HEK293T (cell line): ENCODE results near the gene FBXL20.
"Not testable (repeated sequence)": the region's sequence is repeated elsewhere in the genome, so short reads cannot be mapped to it uniquely, and the experiment has no call there.

ENCODE experiments used
- CTCF ChIA-PET: fragments of 350-600 bp; formaldehyde crosslinking; extraction: SDS; loops from one replicate; lab custom pipeline; 2021; ENCODE audit warnings: antibody characterized with exemption, inconsistent platforms; lab: Yijun Ruan, JAX
- POLR2A ChIA-PET: fragments of 350-600 bp; formaldehyde crosslinking; extraction: SDS; loops from one replicate; lab custom pipeline; 2020; ENCODE audit warnings: antibody characterized with exemption, inconsistent platforms; lab: Yijun Ruan, JAX
- DNase-seq: peaks from one replicate; pipeline ENCODE4 v3.0.0; 2012; ENCODE audit warnings: mixed read lengths; ENCODE audit errors: extremely low spot score
- ARNT ChIP-seq: fragments of 450-650 bp; IDR thresholded peaks from 2 replicates; pipeline ENCODE4 v1.6.1; 2017; ENCODE audit warnings: mild to moderate bottlenecking
- BHLHE40 ChIP-seq: fragments of 450-650 bp; IDR thresholded peaks from 2 replicates; pipeline ENCODE4 v1.6.1; 2016; ENCODE audit warnings: mild to moderate bottlenecking, moderate library complexity, borderline replicate concordance
- CTBP1 ChIP-seq: fragments of 450-650 bp; IDR thresholded peaks from 2 replicates; pipeline ENCODE4 v1.6.1; 2016; ENCODE audit warnings: borderline replicate concordance
- ELF4 ChIP-seq: fragments of 450-650 bp; IDR thresholded peaks from 2 replicates; pipeline ENCODE4 v1.6.1; 2017; ENCODE audit warnings: antibody characterized with exemption
- FOXA1 ChIP-seq: fragments of 450-650 bp; IDR thresholded peaks from 2 replicates; pipeline ENCODE4 v1.6.1; 2016; ENCODE audit warnings: mild to moderate bottlenecking
- FOXK2 ChIP-seq: fragments of 450-650 bp; IDR thresholded peaks from 2 replicates; pipeline ENCODE4 v1.6.1; 2016; ENCODE audit warnings: mild to moderate bottlenecking
- FOXM1 ChIP-seq: fragments of 450-650 bp; IDR thresholded peaks from 2 replicates; pipeline ENCODE4 v1.6.1; 2017; ENCODE audit warnings: mild to moderate bottlenecking, borderline replicate concordance
- HDGF ChIP-seq: fragments of 450-650 bp; IDR thresholded peaks from 2 replicates; pipeline ENCODE4 v1.6.1; 2017; ENCODE audit warnings: antibody characterized with exemption, borderline replicate concordance
- L3MBTL2 ChIP-seq: fragments of 450-650 bp; conservative IDR thresholded peaks from 2 replicates; pipeline ENCODE4 v1.6.1; 2016; ENCODE audit warnings: mild to moderate bottlenecking
- LEF1 ChIP-seq: fragments of 450-650 bp; IDR thresholded peaks from 2 replicates; pipeline ENCODE4 v1.6.1; 2017; ENCODE audit warnings: mild to moderate bottlenecking, borderline replicate concordance
- NFRKB ChIP-seq: fragments of 450-650 bp; IDR thresholded peaks from 2 replicates; pipeline ENCODE4 v1.6.1; 2016; ENCODE audit warnings: mild to moderate bottlenecking, moderate library complexity
- SP1 ChIP-seq: fragments of 450-650 bp; IDR thresholded peaks from 2 replicates; pipeline ENCODE4 v1.6.1; 2017
- SUZ12 ChIP-seq: fragments of 450-650 bp; IDR thresholded peaks from 2 replicates; pipeline ENCODE4 v1.6.1; 2016; ENCODE audit warnings: mild to moderate bottlenecking
- TARDBP ChIP-seq: fragments of 450-650 bp; IDR thresholded peaks from 2 replicates; pipeline ENCODE4 v1.6.1; 2016
- ZNF384 ChIP-seq: fragments of 450-650 bp; IDR thresholded peaks from 2 replicates; pipeline ENCODE4 v1.6.1; 2016
- TF ChIP-seq, protein P1 (sequence below): fragments of 450-650 bp; IDR thresholded peaks from 2 replicates; pipeline ENCODE4 v1.6.1; 2016

Gene FBXL20

DNA sequence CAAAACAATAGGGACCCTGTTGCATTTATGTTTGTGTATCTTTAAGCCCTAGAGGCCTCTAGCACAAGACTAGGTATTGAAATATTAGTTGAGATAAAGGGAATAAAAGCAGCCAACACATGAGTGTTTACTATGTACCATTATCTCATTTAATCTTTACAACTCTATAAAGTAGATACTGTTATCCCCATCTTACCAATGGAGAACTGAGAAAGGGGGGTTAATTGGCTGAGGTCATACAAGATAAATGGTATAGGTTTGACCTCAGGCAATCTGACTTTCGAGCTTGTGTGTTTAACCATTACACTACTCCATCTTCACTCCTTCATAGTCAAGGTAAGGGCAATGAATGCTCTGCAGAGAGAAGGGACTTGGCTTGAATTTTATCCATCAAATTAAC is 149.4 kb downstream of the FBXL20 start:
- POLR2A ChIA-PET = interaction anchor here (0.5 to 1.7 kb wide), 2 partner anchors 9 to 52 kb away, joined by 3 to 8 read pairs; partner anchors contain the start of gene RPL19
- CTCF ChIA-PET = interaction anchor here (0.6 to 1.0 kb wide), 2 partner anchors 10 to 100 kb away, joined by 3 read pairs; no protein-coding TSS in a partner anchor
- no peak for TF ChIP-seq CTBP1
- TF ChIP-seq FOXM1 = no peak
- no peak for TF ChIP-seq SP1
- no peak for TF ChIP-seq BHLHE40
- no peak for TF ChIP-seq TARDBP
- no peak for TF ChIP-seq ARNT
- no peak for TF ChIP-seq ZNF384
- DNase-seq = no peak

DNA sequence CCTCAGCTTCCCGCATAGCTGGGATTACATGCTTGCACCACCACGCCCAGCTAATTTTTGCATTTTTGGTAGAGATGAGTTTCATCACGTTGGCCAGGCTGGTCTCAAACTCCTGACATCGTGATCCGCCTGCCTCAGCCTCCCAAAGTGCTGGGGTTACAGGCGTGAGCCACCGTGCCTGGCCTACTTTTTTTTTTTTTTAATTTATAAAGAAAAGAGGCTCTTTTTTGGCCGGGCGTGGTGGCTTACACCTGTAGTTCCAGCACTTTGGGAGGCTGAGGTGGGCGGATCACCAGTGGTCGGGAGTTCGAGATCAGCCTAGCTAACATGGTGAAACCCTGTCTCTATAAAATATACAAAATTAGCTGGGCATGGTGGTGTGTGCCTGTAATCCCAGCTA is 151.3 kb downstream of the FBXL20 start:
- POLR2A ChIA-PET = interaction anchor here (0.7 kb wide), 1 partner anchor 56 kb away, joined by 3 read pairs; no protein-coding TSS in a partner anchor
- not testable (repeated sequence) for DNase-seq
- CTCF ChIA-PET = interaction anchor here (0.6 to 2.3 kb wide), 2 partner anchors 15 to 131 kb away, joined by 4 to 10 read pairs; no protein-coding TSS in a partner anchor

DNA sequence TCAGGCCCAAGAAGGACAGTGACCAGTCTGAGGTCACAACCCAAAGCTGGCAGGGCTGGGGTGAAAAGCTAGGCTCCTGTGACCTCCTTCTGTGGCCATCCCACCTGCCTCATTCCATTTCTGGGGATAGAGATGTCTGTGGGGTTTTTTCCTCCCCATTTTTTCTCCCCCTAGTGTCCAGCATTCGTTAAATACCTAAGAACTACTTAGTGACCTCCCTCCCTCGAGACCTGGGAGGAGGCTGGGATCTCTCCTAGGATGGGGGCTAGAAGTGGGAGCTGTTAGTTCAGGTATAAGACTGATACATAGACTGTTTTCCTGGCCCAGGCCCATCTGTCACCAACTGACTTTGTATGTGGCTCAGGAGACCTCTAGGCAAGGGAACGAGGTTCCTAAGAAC is 155.2 kb downstream of the FBXL20 start:
- no peak for DNase-seq
- POLR2A ChIA-PET = interaction anchor here (0.7 to 3.3 kb wide), 2 partner anchors 47 to 235 kb away, joined by 3 to 31 read pairs; partner anchors contain the start of gene RPL19
- CTCF ChIA-PET = interaction anchor here (0.8 to 4.0 kb wide), 3 partner anchors 10 to 39 kb away, joined by 4 to 48 read pairs (median 24); no protein-coding TSS in a partner anchor
- TF ChIP-seq L3MBTL2 (no peak), SP1 (no peak), FOXA1 (no peak), ELF4 (no peak)

DNA sequence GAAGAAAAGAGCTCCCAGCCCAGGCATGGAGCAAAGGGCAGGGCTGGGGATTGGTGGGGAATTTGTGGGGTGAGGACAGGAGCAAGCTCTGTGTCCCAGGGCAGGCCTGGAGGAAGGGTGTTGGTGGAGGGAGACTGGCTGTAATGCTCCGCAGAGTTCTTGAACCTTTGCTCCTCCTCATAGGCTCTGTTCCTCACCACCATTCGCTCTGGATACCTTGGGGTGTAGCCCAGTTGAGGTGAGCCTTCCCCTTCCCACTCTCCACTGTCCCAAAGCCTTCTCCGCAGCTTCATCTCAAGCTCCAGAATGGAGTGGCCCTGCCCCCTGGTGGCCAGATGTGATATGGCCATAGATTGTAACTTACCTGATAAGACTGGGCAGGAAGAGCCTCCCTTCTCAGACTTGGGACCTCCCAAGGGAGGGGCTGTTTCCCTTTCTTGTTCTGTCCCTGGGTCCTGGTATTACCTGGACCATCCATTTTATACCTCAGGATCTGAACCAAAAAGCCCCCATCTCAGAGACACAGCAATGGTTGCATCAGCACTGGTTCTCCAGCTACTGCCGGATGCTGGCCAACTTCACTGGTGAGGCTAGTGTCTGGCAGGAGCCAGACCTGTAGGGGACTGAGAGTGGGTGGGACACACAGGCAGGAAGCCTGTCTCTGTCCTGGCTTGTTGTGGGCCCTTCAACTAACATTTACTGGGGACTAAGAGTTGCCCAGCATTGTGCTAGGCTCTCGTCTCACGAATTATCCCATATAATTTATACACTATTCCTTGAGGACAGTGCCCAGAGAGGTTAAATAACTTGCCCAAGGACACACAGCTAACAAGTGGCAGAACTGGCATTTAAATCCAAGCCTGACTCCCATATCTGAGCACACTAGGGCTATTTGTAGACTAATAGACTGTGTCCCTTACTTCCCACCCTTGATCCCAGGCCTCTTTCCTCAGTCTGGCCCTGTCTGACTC is 156.5 kb downstream of the FBXL20 start:
- TF ChIP-seq ELF4 (no peak), FOXK2 (no peak), L3MBTL2 (no peak), BHLHE40 (no peak), ZNF384 (no peak), HDGF (no peak), NFRKB (no peak), LEF1 (no peak), SP1 (no peak), FOXM1 (no peak), CTBP1 (no peak), ARNT (no peak), SUZ12 (no peak), FOXA1 (no peak)
- TF ChIP-seq, protein P1, sequence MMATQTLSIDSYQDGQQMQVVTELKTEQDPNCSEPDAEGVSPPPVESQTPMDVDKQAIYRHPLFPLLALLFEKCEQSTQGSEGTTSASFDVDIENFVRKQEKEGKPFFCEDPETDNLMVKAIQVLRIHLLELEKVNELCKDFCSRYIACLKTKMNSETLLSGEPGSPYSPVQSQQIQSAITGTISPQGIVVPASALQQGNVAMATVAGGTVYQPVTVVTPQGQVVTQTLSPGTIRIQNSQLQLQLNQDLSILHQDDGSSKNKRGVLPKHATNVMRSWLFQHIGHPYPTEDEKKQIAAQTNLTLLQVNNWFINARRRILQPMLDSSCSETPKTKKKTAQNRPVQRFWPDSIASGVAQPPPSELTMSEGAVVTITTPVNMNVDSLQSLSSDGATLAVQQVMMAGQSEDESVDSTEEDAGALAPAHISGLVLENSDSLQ = no peak
- ChIA-PET CTCF (interaction anchor here (0.5 to 4.0 kb wide), 24 partner anchors 9 to 282 kb away, joined by 3 to 48 read pairs (median 5); partner anchors contain the start of genes RPL19 and STAC2), POLR2A (interaction anchor here (0.6 to 3.3 kb wide), 6 partner anchors 9 to 216 kb away, joined by 3 to 31 read pairs (median 4); partner anchors contain the start of genes CDK12 and RPL19)
- DNase-seq = peak; percentile 67

DNA sequence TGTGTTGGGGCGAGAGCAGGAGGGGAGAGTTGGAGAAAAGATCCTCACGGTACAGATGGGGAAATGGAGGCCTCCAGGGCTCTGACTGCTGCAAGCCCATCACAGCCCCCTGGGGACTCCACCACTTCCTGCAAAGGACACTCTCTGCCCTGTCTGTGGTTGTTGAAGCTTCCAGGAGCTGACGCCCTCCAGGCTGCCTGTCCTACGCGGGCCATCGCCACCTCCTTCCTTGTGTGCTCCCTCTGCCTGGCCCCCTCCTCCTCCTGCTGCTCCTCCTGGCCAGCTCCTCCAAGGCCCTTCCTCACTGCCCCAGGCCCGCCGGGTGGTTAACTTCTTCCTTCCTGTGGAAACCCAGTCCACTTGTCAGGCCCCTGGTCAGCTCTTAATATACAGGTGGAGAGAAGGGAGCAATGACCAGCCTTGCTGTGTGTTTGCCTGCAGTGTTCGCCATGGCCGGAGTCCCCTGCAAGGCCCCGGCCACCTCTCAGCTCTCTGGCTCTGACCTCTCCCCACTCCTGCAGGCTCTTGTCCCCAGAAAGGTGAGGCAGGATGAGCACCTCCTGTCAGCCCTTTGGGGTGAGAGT is 157.3 kb downstream of the FBXL20 start:
- ChIA-PET CTCF (interaction anchor here (0.5 to 4.0 kb wide), 27 partner anchors 8 to 316 kb away, joined by 3 to 48 read pairs (median 4); partner anchors contain the start of genes RPL19 and STAC2), POLR2A (interaction anchor here (0.6 to 3.3 kb wide), 7 partner anchors 8 to 217 kb away, joined by 3 to 31 read pairs (median 4); partner anchors contain the start of genes CDK12 and RPL19)

DNA sequence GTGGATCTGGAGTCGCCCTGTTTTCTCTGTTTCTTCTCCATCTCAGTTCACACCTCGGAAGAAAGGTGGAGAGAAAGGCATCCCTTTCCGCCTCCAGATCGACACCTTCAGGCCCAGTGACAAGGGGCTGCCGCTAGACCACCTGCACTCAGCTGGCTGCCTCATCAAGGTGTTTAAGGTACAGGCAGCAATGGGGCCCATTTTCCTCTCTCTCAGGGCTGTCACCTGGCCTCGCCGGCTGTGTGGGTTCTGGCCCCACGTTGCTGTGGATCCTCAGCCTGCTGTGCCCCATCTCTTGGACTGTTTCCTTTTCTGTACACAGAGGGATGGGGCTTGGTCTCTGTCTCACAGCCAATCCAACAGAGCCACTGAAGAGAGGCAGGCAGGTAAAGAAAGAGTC is 158.3 kb downstream of the FBXL20 start:
- no peak for TF ChIP-seq BHLHE40
- TF ChIP-seq SUZ12 = no peak
- CTCF ChIA-PET = interaction anchor here (0.7 to 4.0 kb wide), 3 partner anchors 11 to 315 kb away, joined by 3 to 48 read pairs (median 24); no protein-coding TSS in a partner anchor
- no peak for DNase-seq
- POLR2A ChIA-PET = interaction anchor here (0.6 to 5.7 kb wide), 2 partner anchors 9 to 44 kb away, joined by 3 to 32 read pairs; partner anchors contain the start of gene RPL19

More for the DNA sequence above, 157.3 kb downstream of the FBXL20 start:
- DNase-seq = no peak
- no peak for TF ChIP-seq FOXA1
- TF ChIP-seq SP1 = no peak

DNA sequence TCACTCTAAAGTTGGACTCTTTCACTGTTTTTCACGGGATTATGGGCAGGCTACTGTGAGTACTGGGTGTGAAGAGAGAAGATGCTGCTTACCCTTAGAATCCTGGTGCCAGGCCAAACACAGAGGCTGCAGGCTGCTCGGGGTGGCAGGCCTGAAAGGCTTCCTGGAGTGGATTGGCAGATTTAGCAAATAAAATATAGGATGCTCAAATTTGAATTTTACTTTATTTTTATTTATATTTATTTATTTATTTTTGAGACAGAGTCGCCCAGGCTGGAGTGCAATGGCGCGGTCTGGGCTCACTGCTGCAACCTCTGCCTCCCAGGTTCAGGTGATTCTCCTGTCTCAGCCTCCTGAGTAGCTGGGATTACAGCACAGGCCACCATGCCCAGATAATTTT is 160.8 kb downstream of the FBXL20 start:
- ChIA-PET POLR2A (interaction anchor here (5.7 kb wide), 1 partner anchor 41 kb away, joined by 32 read pairs; the partner anchor contains the start of gene RPL19), CTCF (interaction anchor here (1.6 to 2.4 kb wide), 2 partner anchors 9 to 34 kb away, joined by 6 to 9 read pairs; no protein-coding TSS in a partner anchor)
- TF ChIP-seq TARDBP (no peak), HDGF (no peak), SUZ12 (no peak), FOXK2 (no peak), ARNT (no peak), FOXM1 (no peak), L3MBTL2 (no peak), LEF1 (no peak), NFRKB (no peak), ZNF384 (no peak), ELF4 (no peak), BHLHE40 (no peak), CTBP1 (no peak), SP1 (no peak)
- TF ChIP-seq, protein P1 = no peak
- DNase-seq = no peak
